GM06990 (cell line): ENCODE results near the gene CTSO.

ENCODE experiments used
- DNase-seq: peaks from one replicate; pipeline ENCODE4 v3.0.0-alpha.2; 2011; ENCODE audit not compliant: insufficient read length; ENCODE audit errors: extremely low read depth
- H3K27me3 ChIP-seq: replicated peaks from 2 replicates; pipeline ENCODE4 v1.6.0; 2011; ENCODE audit warnings: low read length; ENCODE audit not compliant: control insufficient read depth, insufficient read depth
- H3K36me3 ChIP-seq: 2 replicates; pipeline ENCODE4 v1.5.1; 2011; ENCODE audit warnings: low read length; ENCODE audit not compliant: control insufficient read depth, insufficient read depth
- H3K4me3 ChIP-seq: replicated peaks from 2 replicates; pipeline ENCODE4 v1.5.1; 2011; ENCODE audit warnings: low read depth, mild to moderate bottlenecking, control low read depth, low read length
- CTCF ChIP-seq: IDR thresholded peaks from 2 replicates; pipeline ENCODE4 v1.5.1; 2011; ENCODE audit warnings: low read length, control low read depth, mild to moderate bottlenecking, inconsistent platforms; ENCODE audit not compliant: insufficient read depth, poor library complexity, severe bottlenecking

Gene CTSO

GRCh38 chr4:155972098-155972497, 18.4 kb upstream of the CTSO start:
- H3K36me3 ChIP-seq: no peaks in the 10 kb centered on the region
- no peaks in the 10 kb centered on the region for H3K27me3 ChIP-seq
- TF ChIP-seq CTCF: peak; percentile 65
- no peak for DNase-seq
- no peak overlapping the region for H3K4me3 ChIP-seq

GRCh38 chr4:155966731-155967395, 13.2 kb upstream of the CTSO start:
- Histone ChIP-seq H3K4me3 (no peak overlapping the region), H3K36me3 (no peaks in the 10 kb centered on the region), H3K27me3 (no peaks in the 10 kb centered on the region; the same call in 1 of the 2 replicates)
- no peak for DNase-seq
- TF ChIP-seq CTCF: no peak

- no peak for DNase-seq
- no peaks in the 10 kb centered on the region; the same call in 1 of the 2 replicates for H3K27me3 ChIP-seq
- H3K36me3 ChIP-seq: no peaks in the 10 kb centered on the region
- H3K4me3 ChIP-seq: no peak overlapping the region
- TF ChIP-seq CTCF: no peak
Observed at GRCh38 chr4:155966171-155966570, 12.5 kb upstream of the CTSO start.

- H3K4me3 ChIP-seq: no peak overlapping the region
- no peaks in the 10 kb centered on the region; the same call in 1 of the 2 replicates for H3K27me3 ChIP-seq
- no peak for DNase-seq
- TF ChIP-seq CTCF: no peak
- no peaks in the 10 kb centered on the region for H3K36me3 ChIP-seq
Observed at GRCh38 chr4:155964016-155964891, 10.6 kb upstream of the CTSO start.

- H3K36me3 ChIP-seq: no peaks in the 10 kb centered on the region
- DNase-seq: no peak
- no peaks in the 10 kb centered on the region; the same call in 1 of the 2 replicates for H3K27me3 ChIP-seq
- no peak for TF ChIP-seq CTCF
- H3K4me3 ChIP-seq: no peak overlapping the region
Observed at GRCh38 chr4:155962767-155963166, 9.1 kb upstream of the CTSO start.
